Loucy (cell line): ENCODE measurements around the gene OPA3.

Experiments used
- EZH2phosphoT487 ChIP-seq: fragments of 200-600 bp; IDR thresholded peaks from 2 replicates; pipeline ENCODE4 v1.6.1; 2018; ENCODE audit warnings: antibody characterized with exemption, mild to moderate bottlenecking, moderate library complexity, borderline replicate concordance
- TF ChIP-seq, protein P1 (sequence below): fragments of 200-600 bp; sonication (generic); conservative IDR thresholded peaks from 2 replicates; pipeline ENCODE4 v1.5.1; 2014; ENCODE audit warnings: mild to moderate bottlenecking, antibody characterized with exemption, low read length

DNA sequence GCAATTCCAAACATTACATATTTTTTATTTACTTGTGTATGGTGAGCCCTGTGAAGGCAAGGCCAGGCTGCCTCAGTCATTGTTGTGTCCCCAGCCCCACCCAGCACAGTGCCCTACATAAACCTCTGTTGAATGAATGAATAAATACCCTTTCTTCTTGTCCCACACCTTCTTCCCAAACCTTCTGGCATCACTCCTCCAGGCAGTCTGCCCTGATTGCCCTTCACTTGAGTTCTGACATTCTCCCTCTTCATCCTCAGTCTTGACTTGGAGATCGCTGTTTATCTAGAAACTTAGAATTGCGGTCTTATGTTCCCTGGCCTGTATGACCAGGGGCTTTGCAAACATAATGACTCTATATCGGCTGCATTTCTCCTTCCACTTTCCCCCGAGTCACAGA lies 5.2 kb upstream of the OPA3 start:
- TF ChIP-seq, protein P1, sequence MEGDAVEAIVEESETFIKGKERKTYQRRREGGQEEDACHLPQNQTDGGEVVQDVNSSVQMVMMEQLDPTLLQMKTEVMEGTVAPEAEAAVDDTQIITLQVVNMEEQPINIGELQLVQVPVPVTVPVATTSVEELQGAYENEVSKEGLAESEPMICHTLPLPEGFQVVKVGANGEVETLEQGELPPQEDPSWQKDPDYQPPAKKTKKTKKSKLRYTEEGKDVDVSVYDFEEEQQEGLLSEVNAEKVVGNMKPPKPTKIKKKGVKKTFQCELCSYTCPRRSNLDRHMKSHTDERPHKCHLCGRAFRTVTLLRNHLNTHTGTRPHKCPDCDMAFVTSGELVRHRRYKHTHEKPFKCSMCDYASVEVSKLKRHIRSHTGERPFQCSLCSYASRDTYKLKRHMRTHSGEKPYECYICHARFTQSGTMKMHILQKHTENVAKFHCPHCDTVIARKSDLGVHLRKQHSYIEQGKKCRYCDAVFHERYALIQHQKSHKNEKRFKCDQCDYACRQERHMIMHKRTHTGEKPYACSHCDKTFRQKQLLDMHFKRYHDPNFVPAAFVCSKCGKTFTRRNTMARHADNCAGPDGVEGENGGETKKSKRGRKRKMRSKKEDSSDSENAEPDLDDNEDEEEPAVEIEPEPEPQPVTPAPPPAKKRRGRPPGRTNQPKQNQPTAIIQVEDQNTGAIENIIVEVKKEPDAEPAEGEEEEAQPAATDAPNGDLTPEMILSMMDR, result no peak
- no peak for TF ChIP-seq EZH2phosphoT487
